ENCODE data around the gene BOLL. TPM values are rescaled to one million over a fixed set of nuclear protein-coding genes. Genes with fewer than 3 reads are reported as not detected.
"Not testable (repeated sequence)": the region's sequence is repeated elsewhere in the genome, so short reads cannot be mapped to it uniquely, and the experiment has no call there.

Gene BOLL, protein sequence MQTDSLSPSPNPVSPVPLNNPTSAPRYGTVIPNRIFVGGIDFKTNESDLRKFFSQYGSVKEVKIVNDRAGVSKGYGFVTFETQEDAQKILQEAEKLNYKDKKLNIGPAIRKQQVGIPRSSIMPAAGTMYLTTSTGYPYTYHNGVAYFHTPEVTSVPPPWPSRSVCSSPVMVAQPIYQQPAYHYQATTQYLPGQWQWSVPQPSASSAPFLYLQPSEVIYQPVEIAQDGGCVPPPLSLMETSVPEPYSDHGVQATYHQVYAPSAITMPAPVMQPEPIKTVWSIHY
- total RNA-seq, result not detected in 2 replicates

GRCh38 chr2:197784956-197785941 is at the start of gene BOLL:
TSS of gene BOLL (minus strand) at chr2:197785319. CDS start at chr2:197781850, 3,469 bp downstream.
- DNase-seq, result no peak

GRCh38 chr2:197834771-197835170 is 49.7 kb upstream of the BOLL start:
- DNase-seq, result not testable (repeated sequence)

DNA sequence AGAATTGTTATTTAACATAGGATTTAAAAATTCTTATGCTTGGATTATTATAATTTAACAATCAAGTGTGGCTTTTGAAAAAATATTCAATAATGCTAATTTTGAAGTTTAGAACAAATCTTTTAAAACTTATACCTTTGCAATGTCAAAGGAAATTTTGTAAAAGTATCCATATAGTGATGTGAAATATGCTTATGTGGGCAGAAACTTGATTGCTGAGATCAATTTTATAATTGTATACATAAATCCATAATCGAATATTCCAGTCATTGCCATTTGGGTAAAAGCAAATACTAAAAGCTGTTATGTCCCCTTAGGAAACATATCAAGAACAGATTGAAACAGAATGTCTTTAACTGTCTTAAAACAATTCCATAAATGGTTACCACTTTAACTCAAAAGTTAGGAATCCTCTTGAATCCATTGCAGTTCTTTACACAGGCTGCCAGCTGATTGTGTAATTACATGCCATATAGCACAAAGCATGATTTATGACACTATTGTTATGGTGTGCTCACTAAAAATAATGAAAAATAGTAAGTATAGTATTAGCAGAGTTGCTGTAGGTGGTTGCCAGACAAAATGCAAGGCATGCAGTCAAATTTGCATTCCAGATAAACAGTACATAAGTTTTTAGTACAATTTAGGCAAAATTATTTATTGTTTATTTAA is 43.5 kb upstream of the BOLL start:
- DNase-seq, result peak; percentile 77

- DNase-seq, result peak; percentile 78
These were observed 42.5 kb upstream of the BOLL start for GRCh38 chr2:197827618-197828017.

DNA sequence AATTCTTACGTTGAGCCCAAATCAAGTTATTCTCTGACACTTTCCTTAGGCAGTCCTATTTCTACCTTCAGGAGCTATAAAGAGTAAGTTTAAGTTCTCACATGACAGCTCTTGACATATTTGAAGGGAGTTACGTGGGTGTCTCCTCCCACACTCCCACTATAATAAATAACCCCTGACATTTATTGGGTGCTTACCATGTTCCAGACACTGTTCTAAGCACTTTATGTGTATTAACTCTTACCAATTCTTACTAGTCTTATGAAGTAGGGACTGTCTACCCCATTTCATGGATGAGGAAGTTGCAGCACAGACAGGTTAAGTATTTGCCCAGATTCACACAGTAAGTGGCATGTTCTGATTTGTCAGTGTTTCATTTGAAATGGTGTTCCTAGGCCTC is 37.2 kb upstream of the BOLL start:
- no peak for DNase-seq

- DNase-seq, result no peak
These were observed 36.6 kb upstream of the BOLL start for GRCh38 chr2:197821550-197822289.

GRCh38 chr2:197814526-197814925 is 29.4 kb upstream of the BOLL start:
- no peak for DNase-seq

DNA sequence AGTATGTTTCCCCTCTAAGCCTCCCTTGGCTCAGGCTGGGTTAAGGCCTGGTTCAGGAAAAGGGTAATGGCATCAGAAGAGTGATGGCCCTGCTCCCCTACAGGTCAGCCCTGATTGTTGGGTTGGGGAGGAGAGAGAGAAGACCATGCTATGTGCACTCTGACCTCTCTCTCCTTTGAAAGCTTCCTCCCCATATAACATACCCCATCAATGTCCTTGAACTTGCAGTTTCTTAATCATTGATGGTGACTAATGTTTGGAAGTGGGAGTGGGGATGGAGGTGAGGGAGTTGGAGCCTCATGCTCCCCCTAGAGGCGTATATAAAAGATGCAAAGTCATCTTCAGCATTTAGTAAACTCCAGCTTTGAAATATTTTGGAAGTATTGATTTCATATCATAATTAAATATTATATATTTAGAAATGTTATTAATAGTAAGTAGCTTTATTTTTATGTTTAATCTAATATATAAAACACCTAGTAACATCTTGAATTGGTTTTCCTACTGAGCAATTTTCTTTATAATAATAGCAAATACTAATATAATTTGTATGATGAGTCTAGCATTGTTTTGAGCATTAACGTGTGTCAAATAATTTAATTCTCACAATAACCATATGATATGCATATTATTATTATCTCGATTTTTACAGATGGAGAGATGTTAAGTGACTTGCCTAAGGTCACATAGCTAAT is 28.1 kb upstream of the BOLL start:
- peak; percentile 48 for DNase-seq

DNA sequence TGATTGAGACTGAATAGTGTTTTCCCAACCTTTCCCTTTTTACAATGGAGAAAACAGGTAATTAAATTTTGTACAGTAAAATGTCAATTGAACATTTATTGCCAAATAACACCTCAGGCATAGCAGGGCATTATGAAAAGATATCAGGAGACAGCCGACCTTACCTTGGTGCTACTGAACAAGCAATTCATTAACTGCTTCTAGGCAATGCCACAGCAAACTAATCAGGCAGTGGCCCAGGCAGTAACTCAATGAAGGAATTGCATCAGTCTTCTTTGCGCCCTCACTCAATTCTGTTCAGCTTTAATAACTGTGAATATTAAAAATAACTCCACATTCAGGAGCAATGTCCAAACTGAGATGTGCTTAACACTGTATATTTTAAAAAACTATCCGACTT is 25.4 kb upstream of the BOLL start:
- no peak for DNase-seq

- DNase-seq, result no peak
These were observed 24.9 kb upstream of the BOLL start for GRCh38 chr2:197810016-197810415.

DNA sequence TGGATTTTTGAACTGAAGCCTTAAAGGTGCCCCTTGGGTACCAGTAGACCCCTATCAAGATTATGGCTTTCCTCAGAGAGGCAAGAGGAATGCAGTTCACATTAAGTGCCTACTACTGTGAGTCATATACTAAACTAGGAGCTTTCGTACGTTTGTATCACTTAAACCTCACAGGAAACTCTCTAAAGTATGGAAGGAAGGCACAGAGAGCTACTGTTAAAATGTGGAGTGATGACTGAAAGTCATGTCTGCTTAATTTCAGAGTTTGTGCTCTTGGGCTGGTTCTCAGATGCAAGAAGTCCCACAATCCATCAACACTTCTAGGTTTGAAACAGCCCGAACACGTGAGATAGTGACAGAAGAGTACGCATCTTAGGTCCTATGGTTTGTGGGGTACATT is 23.9 kb upstream of the BOLL start:
- no peak for DNase-seq

DNA sequence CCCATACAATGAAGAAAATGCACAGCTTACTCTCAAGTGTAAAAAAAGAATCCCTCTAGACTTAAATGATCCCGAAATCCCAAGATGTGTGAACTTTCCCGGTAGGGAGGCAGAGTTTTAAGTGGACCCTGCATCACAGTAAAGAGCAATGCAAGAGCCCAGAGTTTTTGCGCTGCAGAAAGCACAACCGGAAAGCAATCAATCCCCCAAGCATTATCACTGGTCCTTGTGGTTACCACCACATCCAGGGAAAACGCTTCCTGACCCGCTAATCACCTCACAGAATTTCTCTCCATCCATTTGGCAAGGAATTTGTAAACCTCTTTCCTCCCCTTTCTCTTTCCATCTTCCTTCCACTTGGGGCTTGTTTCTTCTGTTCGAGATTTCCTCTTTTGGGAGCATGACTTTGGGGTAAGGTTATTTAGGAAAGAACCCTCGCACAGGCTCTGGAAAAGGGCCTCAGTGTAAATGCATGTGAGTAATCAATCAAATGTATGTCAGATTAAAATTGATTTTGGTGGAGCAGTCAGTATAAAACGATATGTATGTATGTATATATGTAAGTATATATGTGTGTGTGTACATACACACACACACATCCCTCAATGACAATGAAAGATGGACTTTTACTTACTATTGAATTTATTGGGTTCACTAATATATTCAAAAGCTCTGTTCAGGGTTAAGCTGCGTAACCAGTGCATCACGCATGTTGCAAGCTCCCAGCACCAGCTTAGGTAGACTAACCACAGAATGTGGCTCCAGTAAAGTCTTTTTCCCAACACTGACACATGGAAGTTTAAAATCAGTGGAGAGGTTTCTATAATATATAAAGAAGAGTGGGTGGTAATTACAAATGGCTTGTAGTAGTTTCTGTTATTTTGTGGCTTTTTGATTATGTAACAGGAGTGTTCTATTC is 20.9 kb upstream of the BOLL start:
- DNase-seq, result no peak

DNA sequence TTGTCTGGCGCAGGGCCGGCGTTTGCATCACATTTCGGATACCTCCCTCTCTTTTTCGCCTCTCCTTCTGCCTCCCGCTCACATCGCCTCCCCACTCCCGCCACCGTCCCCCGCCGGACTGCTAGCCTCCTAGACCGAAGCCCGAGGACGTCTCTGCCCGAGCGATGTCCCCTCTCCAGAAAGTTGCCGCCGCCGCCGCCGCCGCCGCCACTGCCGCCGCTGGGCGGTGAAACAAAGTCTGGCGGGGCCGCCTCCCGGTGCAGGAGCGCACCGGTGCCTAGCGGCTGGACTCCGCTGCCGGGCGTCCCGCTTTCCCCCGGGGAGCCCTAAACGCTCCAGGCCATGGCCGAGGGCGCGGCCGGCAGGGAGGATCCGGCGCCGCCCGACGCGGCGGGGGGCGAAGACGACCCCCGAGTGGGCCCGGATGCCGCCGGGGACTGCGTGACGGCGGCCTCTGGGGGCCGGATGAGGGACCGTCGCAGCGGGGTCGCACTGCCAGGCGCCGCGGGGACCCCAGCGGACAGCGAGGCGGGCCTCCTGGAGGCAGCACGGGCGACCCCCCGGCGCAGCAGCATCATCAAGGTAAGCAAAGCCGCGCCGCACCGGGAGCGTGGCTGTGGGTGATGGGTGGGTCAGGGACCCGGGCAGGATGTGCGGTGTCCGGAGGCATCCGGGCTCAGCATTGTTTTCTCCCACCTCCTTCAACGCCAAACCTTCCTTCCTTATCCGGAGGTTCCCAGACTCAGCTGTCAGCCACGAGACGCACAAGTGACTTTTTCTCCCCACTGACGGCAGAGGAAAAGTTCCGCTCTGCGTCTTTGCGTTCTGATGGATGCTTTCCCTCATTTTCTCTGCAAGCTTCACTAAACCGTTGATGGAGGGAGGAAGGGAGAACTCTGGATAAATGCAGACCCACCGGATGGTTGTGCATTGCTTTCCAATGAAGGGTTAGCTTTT is 19.9 kb upstream of the BOLL start:
- peak; percentile 29 for DNase-seq

GRCh38 chr2:197804049-197804757 is 19.1 kb upstream of the BOLL start, which contains the start of gene PLCL1:
TSS of gene PLCL1 (plus strand) at chr2:197804593.
- DNase-seq, result peak; percentile 79

DNA sequence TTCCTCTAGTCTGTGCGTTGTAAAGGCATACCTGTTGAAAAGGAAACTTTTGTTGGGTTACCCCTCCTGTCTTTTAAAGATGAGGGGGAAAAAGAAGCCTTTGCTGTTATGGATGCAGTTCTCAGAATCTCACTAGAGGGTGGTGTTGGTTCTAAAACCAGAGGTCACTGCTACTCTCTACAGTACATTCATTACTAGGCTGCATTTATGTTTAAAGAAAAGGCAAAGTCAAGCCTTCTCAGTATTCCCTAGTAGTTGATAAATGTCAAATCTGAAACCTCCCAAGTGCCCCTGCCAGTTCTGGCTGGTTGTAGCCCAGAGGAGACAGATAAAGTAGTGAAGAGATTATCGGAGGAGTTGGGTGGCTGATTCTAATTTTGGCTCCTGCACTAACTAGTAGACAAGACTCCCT is 17.9 kb upstream of the BOLL start:
- peak; percentile 76 for DNase-seq

- DNase-seq, result no peak
These were observed 15.9 kb upstream of the BOLL start for GRCh38 chr2:197801033-197801432.

GRCh38 chr2:197800091-197800490 is 15.0 kb upstream of the BOLL start:
- DNase-seq, result no peak

- DNase-seq, result no peak
These were observed 13.9 kb upstream of the BOLL start for GRCh38 chr2:197799068-197799467.

- no peak for DNase-seq
These were observed 13.1 kb upstream of the BOLL start for GRCh38 chr2:197798187-197798586.
